Stomach (tissue), 4 donors: ENCODE measurements around the gene TIMM23B.
"Not testable (repeated sequence)": the region's sequence is repeated elsewhere in the genome, so short reads cannot be mapped to it uniquely, and the experiment has no call there.

ENCODE experiments used
- CTCF ChIP-seq, 7 experiments: fragments of 450-650 bp in 4 of 7; fragments of 200-600 bp in 3 of 7; sonication (generic) in 3 of 7; IDR thresholded peaks; one replicate each; pipeline ENCODE4 v1.5.1; 2016 to 2019; ENCODE audit warnings: antibody characterized with exemption in 7 of 7, control low read depth in 2 of 7, mild to moderate bottlenecking in 1 of 7
- EP300 ChIP-seq: sonication (generic); formaldehyde crosslinking; IDR thresholded peaks from one replicate; pipeline ENCODE4 v1.6.1; 2017; ENCODE audit warnings: antibody characterized with exemption

- not testable (repeated sequence) for TF ChIP-seq EP300; CTCF (IDR thresholded peaks at IDR 0.05)
Measured at GRCh38 chr10:49953122-49953521, 11.3 kb downstream of the TIMM23B start.
